ENCODE measurements around the gene PLEKHN1. TPM values are rescaled to one million over a fixed set of nuclear protein-coding genes. Genes with fewer than 3 reads are reported as not detected.
A peak's percentile ranks its signal among the peaks of the same experiment; 100 is the strongest.

The PLEKHN1 gene, protein sequence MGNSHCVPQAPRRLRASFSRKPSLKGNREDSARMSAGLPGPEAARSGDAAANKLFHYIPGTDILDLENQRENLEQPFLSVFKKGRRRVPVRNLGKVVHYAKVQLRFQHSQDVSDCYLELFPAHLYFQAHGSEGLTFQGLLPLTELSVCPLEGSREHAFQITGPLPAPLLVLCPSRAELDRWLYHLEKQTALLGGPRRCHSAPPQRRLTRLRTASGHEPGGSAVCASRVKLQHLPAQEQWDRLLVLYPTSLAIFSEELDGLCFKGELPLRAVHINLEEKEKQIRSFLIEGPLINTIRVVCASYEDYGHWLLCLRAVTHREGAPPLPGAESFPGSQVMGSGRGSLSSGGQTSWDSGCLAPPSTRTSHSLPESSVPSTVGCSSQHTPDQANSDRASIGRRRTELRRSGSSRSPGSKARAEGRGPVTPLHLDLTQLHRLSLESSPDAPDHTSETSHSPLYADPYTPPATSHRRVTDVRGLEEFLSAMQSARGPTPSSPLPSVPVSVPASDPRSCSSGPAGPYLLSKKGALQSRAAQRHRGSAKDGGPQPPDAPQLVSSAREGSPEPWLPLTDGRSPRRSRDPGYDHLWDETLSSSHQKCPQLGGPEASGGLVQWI
- 26.4 TPM for total RNA-seq

DNA sequence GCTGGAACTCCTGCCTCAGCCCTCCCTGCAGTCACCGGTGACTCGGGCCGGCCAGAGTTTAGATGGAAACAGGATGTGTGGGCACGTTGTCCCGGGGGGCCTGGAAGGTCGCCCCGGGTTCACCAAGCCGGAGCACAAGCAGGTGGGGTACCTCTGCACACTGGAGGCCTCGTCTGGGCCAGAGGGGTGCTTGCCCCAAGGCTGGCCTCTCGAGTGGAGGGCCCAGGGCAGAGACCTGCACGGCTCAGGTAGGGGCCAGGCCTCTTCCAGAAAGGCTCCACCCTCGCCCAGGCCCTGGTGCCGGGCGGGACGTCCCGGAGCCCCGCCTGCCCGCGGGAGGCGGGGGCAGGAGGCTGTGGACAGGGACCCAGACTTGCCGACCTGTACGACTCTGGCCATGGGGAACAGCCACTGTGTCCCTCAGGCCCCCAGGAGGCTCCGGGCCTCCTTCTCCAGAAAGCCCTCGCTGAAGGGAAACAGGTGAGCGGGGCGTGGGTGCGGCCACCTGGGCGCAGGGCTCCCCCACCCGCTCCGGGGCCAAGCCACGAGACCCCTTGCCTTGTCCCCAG, at the start of gene PLEKHN1:
TSS of gene PLEKHN1 (plus strand) at position 348 of the 569 bp plus-strand sequence. CDS start at position 398, 50 bp downstream.
- ATAC-seq: peak; percentile 71

DNA sequence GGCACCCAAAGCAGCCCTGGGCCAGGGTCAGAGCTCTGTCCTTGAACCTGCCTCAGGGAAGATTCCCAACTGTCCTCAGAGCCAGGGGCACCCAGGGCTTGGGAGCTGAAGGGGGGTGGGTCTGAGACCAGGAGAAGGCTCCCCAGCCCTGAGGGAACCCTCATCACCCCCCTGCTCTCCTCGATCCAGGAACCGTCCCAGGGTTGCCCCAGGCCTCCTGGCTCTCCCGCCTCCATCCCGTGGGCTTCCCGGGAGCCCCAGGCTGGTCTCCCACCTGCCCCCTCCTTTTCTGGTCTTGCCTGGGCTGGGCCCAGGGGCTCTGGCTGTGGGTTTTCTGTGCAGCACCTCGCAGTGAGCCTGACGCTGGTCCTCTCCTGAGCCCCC, 49.2 kb upstream of the PLEKHN1 start:
- ATAC-seq: no peak

DNA sequence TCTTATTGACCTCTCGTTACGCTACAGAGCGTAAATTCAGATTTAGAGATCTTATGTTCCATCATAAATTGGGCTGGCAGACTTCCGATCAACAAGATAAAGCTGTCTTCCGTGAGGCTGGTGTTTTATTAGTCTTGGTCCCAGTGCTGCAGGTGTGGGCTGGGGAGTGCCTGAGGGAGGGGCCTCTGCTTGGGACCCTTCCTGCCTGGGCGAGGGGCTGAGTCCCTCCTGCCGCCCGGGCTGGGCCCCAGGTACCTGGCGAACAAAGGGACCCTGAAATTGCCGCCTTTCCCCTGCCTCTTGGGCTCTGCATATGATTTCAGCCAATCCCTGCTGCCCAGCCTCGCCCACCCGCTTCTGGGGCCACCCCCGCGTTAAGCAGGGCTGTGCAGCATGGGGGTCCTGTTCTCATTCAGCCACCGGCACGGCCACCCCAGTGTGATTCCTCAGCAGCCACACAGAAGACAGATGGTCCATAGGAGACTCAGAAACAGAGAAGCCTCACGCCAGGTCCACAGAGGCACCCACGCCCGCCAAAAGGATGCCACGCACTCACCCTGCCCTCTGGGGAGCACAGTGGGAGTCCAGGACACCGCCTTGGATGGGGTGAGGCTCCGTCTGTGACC, 48.7 kb upstream of the PLEKHN1 start:
- ATAC-seq: no peak

DNA sequence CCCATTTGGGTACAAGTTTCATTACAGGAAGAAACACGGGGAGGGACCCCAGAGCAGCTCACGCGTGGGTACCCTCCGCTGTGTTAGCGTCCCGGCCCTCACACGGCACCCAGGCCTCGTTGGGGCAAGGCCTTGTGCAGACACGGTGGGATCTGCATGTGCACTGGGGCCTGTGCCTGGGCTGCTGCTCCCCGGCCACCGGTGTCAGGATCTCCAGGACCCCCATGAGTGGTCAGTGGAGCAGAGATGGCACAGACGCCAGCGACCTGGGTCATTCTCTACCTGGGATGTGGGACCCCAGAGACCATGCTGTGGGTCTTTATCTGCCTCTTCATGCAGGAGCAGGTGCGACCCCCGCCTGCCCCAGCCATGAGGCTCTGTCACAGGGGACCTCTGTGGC, 47.9 kb upstream of the PLEKHN1 start:
- ATAC-seq: no peak

DNA sequence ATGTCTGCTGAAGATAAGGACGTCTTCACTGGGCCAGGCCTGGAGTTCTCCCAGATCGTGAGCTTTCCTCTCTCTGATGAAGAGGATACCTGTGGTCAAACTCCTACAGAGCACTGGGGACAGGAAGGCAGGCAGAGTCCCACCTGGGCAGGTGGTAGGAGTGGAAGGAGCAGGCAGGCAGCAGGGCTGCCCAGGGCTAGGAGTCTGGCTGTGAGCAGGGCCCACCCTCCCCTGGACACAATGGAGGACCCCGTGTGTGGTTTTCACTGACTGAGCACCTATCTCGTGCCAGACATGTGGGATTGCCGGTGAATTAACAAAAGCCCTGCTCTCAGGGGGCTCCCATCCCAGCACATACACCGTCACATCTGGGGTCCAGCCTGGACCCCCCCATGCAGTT, 47.4 kb upstream of the PLEKHN1 start:
- no peak for ATAC-seq

DNA sequence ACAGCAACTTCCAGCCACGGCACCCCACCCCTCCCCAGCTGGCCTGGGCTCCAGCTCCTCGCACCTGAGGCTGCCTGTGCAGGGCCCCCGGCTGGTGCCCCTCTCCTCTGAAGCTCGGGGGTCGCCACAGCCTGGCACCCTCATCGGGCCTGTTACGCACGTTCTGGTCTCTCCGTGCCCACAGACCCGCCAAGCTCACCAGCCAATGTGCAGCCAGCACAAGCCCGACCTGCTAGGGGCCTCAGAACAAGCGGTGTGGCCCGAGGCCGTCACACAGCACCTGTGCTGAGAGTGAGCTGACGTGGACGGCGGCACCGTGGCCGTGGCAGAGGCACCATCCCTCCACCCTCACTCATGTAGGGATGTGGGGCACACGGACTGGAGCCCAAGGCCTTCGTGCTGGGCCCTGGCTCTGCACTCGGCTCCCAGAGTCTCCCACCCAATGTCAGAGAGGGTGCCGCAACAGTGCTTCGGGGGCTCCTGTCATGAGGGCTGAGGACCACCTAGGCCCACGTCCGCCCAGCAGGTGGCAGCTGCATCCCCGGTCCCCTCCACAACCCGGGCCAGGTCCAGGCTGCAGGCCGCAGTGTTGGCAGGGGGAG, 46.9 kb upstream of the PLEKHN1 start:
- ATAC-seq: no peak

DNA sequence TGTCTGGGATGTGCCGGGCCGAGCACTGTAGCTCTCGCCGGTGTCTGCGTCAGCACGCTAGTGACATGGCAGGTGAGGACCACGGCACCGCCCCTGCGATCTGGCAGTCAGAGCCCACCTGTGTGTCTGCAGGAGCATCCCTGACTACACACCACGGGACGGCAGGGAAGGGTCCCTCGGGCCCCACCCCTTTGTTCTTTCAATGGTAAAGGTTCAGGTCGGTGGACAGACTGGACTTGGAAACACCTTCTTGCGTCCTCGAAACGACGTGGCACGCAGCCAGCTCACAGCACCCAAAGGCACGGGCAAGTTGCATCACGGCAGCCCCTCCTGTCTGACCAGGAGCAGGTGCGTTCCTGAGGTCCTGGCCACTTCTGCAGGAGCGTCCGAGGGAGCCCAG, 46.3 kb upstream of the PLEKHN1 start:
- no peak for ATAC-seq

DNA sequence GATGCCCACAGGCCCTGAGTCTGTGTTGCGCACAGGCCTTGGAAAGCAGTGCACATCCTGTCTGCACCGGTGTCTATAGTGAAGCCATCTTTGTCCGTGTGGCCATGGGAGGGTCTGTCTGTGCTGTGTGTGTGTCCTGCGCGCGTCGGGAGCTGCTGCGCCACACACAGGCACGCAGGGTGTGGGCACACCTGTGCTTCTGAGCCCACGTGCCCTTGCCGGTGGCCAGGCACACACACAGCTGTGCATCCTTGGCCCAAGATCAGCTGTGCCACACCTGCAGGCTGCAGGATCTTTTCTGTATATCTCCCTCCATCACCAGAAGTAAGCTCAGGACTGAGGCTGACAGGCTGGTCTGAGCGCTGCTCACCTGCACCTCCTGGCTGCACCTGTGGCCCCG, 45.8 kb upstream of the PLEKHN1 start:
- ATAC-seq: no peak

DNA sequence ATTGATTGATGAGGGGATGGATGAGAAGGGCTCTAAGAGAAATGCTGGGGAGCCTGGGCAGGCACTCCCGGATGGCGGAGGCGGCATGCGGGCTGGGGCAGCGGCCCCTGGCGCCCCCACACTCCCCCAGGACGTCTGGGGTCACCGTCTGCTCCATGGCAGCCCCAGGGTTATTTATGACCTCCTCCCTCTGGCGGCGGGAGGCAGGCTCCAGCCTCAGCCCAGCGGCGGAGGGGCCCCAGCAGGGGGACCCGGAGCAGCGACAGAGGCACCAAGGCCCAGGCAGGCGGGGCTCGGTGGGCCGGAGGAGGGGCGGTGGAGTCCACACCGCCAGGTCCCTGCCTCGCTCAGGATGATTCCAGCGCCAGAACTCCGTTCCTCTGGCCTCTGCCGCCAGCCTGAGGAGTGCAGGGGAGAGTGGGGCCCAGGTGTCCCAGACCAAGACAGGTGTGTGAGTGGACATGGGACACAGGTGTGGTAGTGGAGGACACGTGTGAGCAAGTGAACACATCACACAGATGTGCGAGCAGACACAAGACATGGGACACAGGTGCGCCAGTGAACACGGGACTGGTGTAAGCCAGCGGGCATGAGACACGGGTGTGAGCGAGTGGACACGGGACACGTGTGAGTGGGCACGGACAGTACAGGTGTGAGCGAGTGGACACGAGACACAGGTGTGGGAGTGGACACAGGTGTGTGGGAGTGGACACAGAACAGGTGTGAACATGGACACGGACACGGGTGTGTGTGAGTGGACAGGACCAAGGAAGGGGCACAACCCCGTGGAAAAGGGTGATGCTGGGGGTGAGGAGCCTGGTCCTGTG, 45.1 kb upstream of the PLEKHN1 start:
- ATAC-seq: peak; percentile 19

DNA sequence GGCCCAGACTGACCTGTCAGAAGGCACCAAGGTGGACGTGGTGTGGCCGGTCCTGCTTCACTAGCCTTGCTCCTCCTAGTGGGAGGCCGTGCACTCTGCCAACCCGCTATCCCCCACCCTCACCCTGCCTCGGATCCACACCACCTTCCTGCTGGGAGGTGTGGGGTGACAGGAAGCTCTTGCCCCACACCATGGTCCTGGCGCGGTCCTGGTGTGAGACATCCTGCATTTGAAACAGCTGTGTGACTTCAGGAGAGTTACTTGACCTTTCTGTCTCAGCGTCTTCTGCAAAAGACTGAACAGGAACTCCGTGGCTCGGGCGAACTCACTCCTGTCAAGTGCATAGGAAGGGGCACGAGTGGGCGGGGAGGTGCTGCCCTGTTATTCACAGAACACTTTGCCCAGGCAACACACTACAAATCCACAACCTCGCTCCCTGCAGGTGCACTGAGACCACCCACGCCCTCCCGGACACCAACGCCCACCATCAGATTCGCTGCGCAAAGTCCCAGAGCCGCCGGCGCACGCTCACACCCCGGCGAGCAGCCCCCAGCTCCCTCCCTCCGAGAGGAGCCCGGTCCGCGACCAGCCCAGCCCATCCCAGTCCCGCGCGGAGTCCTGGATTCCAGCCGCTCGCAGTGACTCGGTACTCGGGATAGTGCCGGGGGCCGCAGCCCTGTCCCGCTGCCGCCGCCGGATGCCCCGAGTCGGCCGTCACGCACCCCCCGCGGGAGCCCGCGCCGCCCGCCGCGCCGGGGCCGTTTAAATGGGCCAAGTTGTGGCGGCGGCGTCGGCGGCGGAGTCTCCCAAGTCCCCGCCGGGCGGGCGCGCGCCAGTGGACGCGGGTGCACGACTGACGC, 42.9 kb upstream of the PLEKHN1 start, which contains the start of gene SAMD11:
TSS of gene SAMD11 (plus strand) at position 793 of the 860 bp plus-strand sequence. CDS start 509 bp downstream, outside the sequence.
- peak; percentile 50 for ATAC-seq

DNA sequence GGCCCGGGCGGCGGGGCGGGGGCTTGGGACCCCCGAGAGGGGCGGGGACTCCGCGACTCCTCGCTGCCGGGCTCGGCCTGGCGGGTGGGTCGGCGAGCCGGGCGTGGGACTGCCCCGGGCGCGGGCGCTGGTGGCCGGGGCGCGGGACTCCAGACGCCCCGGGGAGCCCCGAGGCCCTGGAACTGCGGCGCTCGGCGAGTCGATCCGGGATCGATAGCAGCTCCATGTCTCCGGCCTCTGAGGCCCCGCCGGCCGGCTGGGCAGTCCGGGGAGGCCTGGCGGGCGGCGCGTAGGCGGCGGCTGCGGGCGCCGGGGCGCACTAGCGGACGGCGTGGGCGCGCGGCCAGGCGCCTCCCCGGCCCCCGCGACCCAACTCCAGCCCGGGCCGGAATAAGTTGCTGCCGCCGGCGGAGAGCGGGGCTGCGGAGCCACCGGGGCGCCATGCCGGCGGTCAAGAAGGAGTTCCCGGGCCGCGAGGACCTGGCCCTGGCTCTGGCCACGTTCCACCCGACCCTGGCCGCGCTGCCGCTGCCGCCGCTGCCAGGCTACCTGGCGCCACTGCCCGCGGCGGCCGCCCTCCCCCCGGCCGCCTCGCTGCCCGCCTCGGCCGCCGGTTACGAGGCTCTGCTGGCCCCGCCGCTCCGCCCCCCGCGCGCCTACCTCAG, 42.2 kb upstream of the PLEKHN1 start:
- ATAC-seq: no peak

DNA sequence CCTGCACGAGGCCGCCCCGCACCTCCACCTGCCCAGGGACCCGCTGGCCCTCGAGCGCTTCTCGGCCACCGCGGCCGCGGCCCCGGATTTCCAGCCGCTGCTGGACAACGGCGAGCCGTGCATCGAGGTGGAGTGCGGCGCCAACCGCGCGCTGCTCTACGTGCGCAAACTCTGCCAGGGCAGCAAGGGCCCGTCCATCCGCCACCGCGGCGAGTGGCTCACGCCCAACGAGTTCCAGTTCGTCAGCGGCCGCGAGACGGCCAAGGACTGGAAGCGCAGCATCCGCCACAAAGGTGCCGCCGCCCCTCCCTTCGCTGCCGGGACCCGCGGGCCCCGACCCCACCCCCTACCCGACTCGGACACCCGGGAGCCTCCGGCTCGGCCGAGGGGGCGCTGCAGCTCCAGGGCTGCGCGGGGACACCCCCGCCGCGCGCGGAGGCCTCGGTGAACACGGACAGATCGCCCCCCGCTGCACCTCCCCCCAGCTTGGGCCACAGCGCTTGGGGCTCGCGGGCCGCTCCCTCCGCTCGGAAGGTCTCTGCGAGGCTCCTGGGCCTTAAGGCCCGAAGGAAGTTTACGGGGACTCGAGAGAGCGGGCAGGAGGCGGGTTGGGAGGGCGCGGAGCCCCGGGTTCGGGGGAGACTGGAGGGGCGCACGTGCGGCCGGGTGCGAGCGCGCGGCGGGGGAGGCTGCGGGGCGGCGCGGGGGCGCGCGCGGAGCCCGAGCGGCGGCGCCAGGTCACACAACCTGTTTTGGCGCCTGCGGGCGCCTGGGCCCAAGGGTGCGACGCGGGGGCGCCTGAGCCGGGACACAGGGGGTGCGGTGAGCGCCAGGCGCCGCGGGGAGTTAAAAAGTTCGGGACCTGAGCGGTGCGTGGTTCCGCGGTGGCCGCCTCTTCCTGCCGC, 41.4 kb upstream of the PLEKHN1 start:
- ATAC-seq: no peak

DNA sequence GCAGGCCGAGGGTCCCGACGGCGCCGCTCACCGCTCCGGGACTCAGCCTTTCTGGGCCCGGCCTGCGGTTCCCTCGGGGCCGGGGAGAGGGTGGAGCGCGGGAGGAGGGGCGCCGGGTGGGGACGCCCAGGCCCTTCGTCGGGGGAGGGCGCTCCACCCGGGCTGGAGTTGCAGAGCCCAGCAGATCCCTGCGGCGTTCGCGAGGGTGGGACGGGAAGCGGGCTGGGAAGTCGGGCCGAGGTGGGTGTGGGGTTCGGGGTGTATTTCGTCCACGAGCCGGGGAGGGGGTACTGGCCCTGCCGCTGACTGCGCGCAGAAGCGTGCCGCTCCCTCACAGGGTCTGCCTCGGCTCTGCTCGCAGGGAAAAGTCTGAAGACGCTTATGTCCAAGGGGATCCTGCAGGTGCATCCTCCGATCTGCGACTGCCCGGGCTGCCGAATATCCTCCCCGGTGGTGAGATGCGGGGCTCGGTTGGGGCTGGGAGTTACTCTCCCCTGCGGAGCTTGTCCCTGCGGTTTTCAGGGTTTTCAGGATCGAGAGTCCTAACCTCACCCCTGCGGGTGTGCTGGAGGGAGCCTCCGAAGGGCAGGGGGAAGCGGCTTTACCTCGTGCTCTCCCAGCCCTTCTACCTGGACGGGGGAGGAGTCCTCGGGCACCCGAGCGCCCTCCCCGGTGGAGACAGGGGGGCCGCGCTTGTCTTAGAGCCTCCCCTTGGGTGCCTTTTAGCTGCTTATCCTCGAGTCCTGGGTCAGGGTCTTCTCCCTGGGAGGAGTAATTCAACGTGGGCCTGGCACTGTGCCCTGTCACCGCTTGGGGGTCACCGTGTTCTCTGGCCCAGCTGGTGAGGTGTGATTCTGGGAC, 40.5 kb upstream of the PLEKHN1 start:
- ATAC-seq: no peak

DNA sequence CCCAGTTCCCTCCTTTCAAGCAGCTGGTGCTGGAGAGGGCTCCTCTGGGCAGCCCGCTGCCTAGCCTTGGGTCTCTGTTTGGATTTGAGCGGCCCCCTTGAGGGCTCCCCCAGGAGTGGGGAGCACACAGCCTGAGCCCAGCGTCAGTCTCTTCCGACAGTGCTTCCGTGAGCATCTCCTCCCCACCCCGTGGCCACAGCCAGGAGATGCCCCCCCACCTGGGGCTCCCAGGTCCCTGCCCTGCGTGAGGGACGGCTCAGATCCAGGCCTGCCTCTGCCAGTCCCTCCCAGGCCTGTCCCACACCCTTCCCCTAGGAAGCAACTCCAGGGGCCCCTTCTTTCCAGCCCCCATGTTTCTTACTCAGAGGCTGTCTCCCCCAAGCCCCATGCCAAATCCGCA, 39.0 kb upstream of the PLEKHN1 start:
- no peak for ATAC-seq

DNA sequence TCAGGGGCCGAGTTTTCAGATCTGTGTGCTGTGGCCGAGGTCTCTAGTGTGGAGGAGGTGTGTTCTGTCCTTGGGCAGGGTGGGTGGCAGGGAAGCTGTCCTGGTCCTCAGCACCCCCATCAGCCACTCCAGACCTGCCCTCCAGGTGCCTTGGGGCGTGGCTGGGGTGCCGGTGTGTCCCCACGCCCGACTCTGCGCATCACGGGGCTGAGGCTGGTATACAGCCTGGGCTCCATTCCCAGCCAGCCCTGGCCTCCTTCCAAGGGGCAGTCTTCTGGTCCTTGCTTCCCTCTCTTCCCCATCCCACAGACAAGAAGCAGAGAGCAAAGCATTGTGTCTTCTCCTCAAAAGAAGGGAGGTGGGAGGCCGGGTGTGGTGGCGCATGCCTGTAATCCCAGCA, 38.5 kb upstream of the PLEKHN1 start:
- ATAC-seq: no peak

DNA sequence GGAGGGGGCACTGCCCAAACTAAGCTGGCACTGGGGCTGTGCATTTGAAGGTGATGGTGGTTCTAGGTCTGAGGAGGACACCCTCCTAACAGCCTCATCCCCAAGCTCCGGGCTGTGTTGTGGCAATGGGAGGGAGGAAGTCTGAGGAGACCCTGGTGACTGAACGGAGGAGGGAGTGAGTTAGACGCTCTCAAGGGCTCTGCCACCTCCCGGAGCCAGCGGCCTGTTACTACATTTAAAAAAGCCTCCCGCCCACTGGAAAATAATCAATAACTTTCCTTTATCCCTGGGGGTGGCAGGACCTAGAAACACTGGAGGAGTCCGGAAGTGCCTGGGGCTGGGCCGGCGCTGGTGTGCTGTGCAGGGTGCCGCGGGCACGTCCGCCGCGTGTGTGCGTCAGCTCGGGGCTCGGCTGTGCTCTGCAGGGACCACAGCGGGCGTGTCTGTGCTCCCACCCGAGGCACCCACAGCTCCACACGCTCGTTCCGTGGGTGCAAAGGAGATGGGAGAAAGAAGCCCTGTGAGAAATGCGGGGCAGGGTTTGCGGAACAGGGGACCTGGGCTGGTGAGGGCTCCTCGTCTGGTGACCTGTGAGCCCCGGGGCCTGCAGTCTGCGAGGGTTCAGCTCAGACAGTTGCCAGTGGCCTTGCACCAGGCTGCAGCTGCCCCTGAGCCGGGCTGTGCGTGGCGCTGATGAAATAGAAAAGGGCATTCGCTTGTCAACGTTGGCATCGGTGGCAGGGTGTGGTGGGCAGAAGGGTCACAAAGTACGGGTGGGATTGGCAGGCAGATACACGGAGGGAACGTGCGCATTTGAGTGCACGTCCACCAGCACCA, 37.2 kb upstream of the PLEKHN1 start:
- ATAC-seq: no peak
